ENCODE data around the gene PRDM15. TPM values are rescaled to one million over a fixed set of nuclear protein-coding genes. Genes with fewer than 3 reads are reported as not detected.

Gene PRDM15
- total RNA-seq, 1 experiment from 2014 or later = 11.2 TPM

DNA sequence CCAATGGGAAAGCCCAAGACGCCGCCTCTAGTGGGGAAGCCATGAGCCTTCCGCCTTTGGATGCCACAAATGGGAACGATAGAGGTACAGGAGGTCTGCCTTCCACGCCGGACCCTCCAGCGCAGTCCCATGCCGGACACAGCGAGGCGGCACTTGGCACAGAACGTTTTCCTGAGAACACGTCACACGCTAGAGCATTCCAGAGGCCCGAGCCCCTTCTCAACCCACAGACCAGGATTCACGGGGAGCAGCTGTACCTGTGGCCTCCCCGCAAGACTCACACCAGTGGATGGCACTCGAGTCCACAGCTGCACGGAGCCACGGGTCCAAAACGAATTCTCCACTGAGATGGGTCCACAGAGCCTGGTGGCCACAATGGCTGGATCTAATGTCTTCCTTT is 80.8 kb downstream of the PRDM15 start:
- BruUV-seq (replicated peaks) = no TSS peak
- ATAC-seq (no peak), DNase-seq (ENCODE audit: low read depth, low spot score) (no peak)
- intact Hi-C loops (cut with micrococcal nuclease; ENCODE audit: unreplicated experiment) = no loop called here
- no peaks in the 10 kb centered on the region; the same call in 1 of the 2 replicates for H3K36me3 ChIP-seq (ENCODE audit: control insufficient read depth, insufficient read depth, low read length)
- TF ChIP-seq, protein P1, sequence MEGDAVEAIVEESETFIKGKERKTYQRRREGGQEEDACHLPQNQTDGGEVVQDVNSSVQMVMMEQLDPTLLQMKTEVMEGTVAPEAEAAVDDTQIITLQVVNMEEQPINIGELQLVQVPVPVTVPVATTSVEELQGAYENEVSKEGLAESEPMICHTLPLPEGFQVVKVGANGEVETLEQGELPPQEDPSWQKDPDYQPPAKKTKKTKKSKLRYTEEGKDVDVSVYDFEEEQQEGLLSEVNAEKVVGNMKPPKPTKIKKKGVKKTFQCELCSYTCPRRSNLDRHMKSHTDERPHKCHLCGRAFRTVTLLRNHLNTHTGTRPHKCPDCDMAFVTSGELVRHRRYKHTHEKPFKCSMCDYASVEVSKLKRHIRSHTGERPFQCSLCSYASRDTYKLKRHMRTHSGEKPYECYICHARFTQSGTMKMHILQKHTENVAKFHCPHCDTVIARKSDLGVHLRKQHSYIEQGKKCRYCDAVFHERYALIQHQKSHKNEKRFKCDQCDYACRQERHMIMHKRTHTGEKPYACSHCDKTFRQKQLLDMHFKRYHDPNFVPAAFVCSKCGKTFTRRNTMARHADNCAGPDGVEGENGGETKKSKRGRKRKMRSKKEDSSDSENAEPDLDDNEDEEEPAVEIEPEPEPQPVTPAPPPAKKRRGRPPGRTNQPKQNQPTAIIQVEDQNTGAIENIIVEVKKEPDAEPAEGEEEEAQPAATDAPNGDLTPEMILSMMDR (IDR thresholded peaks at IDR 0.05) = no peak
- TF ChIP-seq SIN3A (IDR thresholded peaks at IDR 0.05; ENCODE audit: borderline replicate concordance, insufficient read depth, low read depth, low read length) (no peak), POLR2AphosphoS5 (IDR thresholded peaks at IDR 0.05; ENCODE audit: low read depth, low read length) (no peak), REST (IDR thresholded peaks at IDR 0.05; ENCODE audit: insufficient read depth in 1 of 2, low read depth in 2 of 2, low read length in 1 of 2) (no peak)
- POLR2A ChIA-PET = no interaction called here
- CTCF ChIA-PET = no interaction called here
- H3K27me3 ChIP-seq (ENCODE audit: control insufficient read depth, insufficient read depth, low read length) = no peaks in the 10 kb centered on the region
- no peak overlapping the region for H3K4me3 ChIP-seq (ENCODE audit: low read depth in 2 of 2, low read length in 2 of 2)
- H3K4me1 ChIP-seq (ENCODE audit: control insufficient read depth, insufficient read depth, low read length) = no peaks in the 10 kb centered on the region
- H3K9me3 ChIP-seq (ENCODE audit: control insufficient read depth, insufficient read depth, low read depth, low read length) = no peaks in the 10 kb centered on the region
- in situ Hi-C loops (cut with HindIII; ENCODE audit: low pct_unique_long_range_greater_than_20kb, low sequenced_read_pairs) = no loop called here
- H3K27ac ChIP-seq (ENCODE audit: low read length) = no peak overlapping the region

- ATAC-seq (no peak), DNase-seq (ENCODE audit: low read depth, low spot score) (no peak)
- BruUV-seq (replicated peaks) = no TSS peak
- intact Hi-C loops (cut with micrococcal nuclease; ENCODE audit: unreplicated experiment) (no loop called here), in situ Hi-C loops (cut with HindIII; ENCODE audit: low pct_unique_long_range_greater_than_20kb, low sequenced_read_pairs) (no loop called here)
- Histone ChIP-seq H3K27me3 (ENCODE audit: control insufficient read depth, insufficient read depth, low read length) (no peaks in the 10 kb centered on the region), H3K27ac (ENCODE audit: low read length) (no peak overlapping the region), H3K4me1 (ENCODE audit: control insufficient read depth, insufficient read depth, low read length) (no peaks in the 10 kb centered on the region), H3K36me3 (ENCODE audit: control insufficient read depth, insufficient read depth, low read length) (no peaks in the 10 kb centered on the region; the same call in 1 of the 2 replicates), H3K9me3 (ENCODE audit: control insufficient read depth, insufficient read depth, low read depth, low read length) (no peaks in the 10 kb centered on the region), H3K4me3 (ENCODE audit: low read depth in 2 of 2, low read length in 2 of 2) (no peak overlapping the region)
- POLR2A ChIA-PET = no interaction called here
- TF ChIP-seq POLR2AphosphoS5 (IDR thresholded peaks at IDR 0.05; ENCODE audit: low read depth, low read length) (no peak), SIN3A (IDR thresholded peaks at IDR 0.05; ENCODE audit: borderline replicate concordance, insufficient read depth, low read depth, low read length) (no peak), TCF7L2 (IDR thresholded peaks at IDR 0.05; ENCODE audit: low read depth, low read length) (no peak), REST (IDR thresholded peaks at IDR 0.05; ENCODE audit: insufficient read depth in 1 of 2, low read depth in 2 of 2, low read length in 1 of 2) (no peak)
- TF ChIP-seq, protein P1 (IDR thresholded peaks at IDR 0.05) = no peak
- CTCF ChIA-PET = no interaction called here
Observed at GRCh38 chr21:41796476-41797080, 82.6 kb downstream of the PRDM15 start.
